Lung (tissue), 12 donors: ENCODE results near the gene NR2E1. TPM values are rescaled to one million over a fixed set of nuclear protein-coding genes. Genes with fewer than 3 reads are reported as not detected.

Source experiments
- ATAC-seq: fragments of 200-7000 bp; cut with Tn5 transposase; one replicate; pipeline ENCODE4 v1.9.1; 2020; ENCODE audit warnings: moderate number of reproducible peaks; ENCODE audit not compliant: insufficient read depth, low FRiP score
- DNase-seq, 3 donors: peaks; one replicate each; pipeline ENCODE4 v3.0.0-alpha.2; 2013 to 2017
- H3K27ac ChIP-seq, 2 donors: one replicate each; pipeline ENCODE4 v1.5.1; 2013; ENCODE audit warnings: mild to moderate bottlenecking in 2 of 2, moderate library complexity in 2 of 2, control low read depth in 1 of 2, inconsistent platforms in 1 of 2, low read depth in 1 of 2, low read length in 1 of 2
- H3K27me3 ChIP-seq, 3 donors: one replicate each; pipeline ENCODE4 v1.5.1; 2013; ENCODE audit warnings: low read length in 2 of 3; ENCODE audit not compliant: control insufficient read depth in 3 of 3, insufficient read depth in 3 of 3
- H3K36me3 ChIP-seq, 4 donors: one replicate each; pipeline ENCODE4 v1.5.1; 2013; ENCODE audit warnings: low read length in 4 of 4, mild to moderate bottlenecking in 1 of 4, moderate library complexity in 1 of 4; ENCODE audit not compliant: control insufficient read depth in 4 of 4, insufficient read depth in 4 of 4
- H3K4me1 ChIP-seq, 5 donors: one replicate each; pipeline ENCODE4 v1.5.1; 2013; ENCODE audit warnings: low read length in 5 of 5, mild to moderate bottlenecking in 2 of 5, moderate library complexity in 1 of 5; ENCODE audit not compliant: control insufficient read depth in 5 of 5, insufficient read depth in 5 of 5
- H3K4me3 ChIP-seq: one replicate; pipeline ENCODE4 v1.5.1; 2013; ENCODE audit warnings: mild to moderate bottlenecking, control low read depth, moderate library complexity
- H3K9ac ChIP-seq, 2 donors: one replicate each; pipeline ENCODE4 v1.5.1; 2013; ENCODE audit warnings: low read length in 2 of 2, control low read depth in 1 of 2; ENCODE audit not compliant: insufficient read depth in 1 of 2
- H3K9me3 ChIP-seq, 4 donors: one replicate each; pipeline ENCODE4 v1.5.1; 2013; ENCODE audit warnings: low read length in 3 of 4, mild to moderate bottlenecking in 1 of 4, moderate library complexity in 1 of 4; ENCODE audit not compliant: control insufficient read depth in 4 of 4, insufficient read depth in 3 of 4
- WGBS, 2 donors: extraction: QIAGEN DNeasy Blood & Tissue Kit; methylation state at CpG; one replicate each; pipeline ENCODE4 v1.1.7; 2013; 5-methylcytosine and 5-hydroxymethylcytosine counted together
- polyA plus RNA-seq, 2 donors: library from polyadenylated mRNA; stranded (reverse); fragments of 200-250 nt; gene quantifications; one replicate each; pipeline ENCODE4 v1.2.1, GENCODE V29; 2013
- total RNA-seq, 2 donors: library from RNA; depleted of rRNA in 1 of 2; stranded (reverse); fragments of >200 nt in 1 of 2; gene quantifications; one replicate each; pipeline ENCODE4 v1.2.1, GENCODE V29; 2014 to 2021
- TF ChIP-seq, protein P1 (sequence below): IDR thresholded peaks from 2 replicates; pipeline ENCODE4 v1.5.1; 2012; ENCODE audit warnings: mild to moderate bottlenecking; ENCODE audit errors: control extremely low read depth, extremely low read depth
- donor health status: control.
- donor health status: control.
- donor health status: Bipolar disorder and iron deficiency.
- donor health status: healthy.
- donor health status: DM: yes; HTN: yes; CAD: no.

Gene NR2E1
- total and polyA plus RNA-seq, 4 donors = 0.01 TPM; not detected in 3

- Histone ChIP-seq H3K9ac (no peak overlapping the region), H3K27ac (no peak overlapping the region), H3K27me3 (peaks cover 11 to 94% (median 91%) of the 10 kb centered on the region in 3 donors), H3K9me3 (peaks cover 0 to 9% (median 0%) of the 10 kb centered on the region in 4 donors), H3K4me3 (no peak overlapping the region), H3K36me3 (no peaks in the 10 kb centered on the region), H3K4me1 (peaks cover 0 to 37% (median 6%) of the 10 kb centered on the region in 5 donors)
- DNase-seq = no peak
- WGBS, 2 donors = 16 to 25% methylated on average over 21 of the region's 21 CpGs
- TF ChIP-seq, protein P1, sequence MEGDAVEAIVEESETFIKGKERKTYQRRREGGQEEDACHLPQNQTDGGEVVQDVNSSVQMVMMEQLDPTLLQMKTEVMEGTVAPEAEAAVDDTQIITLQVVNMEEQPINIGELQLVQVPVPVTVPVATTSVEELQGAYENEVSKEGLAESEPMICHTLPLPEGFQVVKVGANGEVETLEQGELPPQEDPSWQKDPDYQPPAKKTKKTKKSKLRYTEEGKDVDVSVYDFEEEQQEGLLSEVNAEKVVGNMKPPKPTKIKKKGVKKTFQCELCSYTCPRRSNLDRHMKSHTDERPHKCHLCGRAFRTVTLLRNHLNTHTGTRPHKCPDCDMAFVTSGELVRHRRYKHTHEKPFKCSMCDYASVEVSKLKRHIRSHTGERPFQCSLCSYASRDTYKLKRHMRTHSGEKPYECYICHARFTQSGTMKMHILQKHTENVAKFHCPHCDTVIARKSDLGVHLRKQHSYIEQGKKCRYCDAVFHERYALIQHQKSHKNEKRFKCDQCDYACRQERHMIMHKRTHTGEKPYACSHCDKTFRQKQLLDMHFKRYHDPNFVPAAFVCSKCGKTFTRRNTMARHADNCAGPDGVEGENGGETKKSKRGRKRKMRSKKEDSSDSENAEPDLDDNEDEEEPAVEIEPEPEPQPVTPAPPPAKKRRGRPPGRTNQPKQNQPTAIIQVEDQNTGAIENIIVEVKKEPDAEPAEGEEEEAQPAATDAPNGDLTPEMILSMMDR = no peak
- ATAC-seq = no peak
These were observed 5.6 kb downstream of the NR2E1 start for GRCh38 chr6:108171291-108171917.

DNA sequence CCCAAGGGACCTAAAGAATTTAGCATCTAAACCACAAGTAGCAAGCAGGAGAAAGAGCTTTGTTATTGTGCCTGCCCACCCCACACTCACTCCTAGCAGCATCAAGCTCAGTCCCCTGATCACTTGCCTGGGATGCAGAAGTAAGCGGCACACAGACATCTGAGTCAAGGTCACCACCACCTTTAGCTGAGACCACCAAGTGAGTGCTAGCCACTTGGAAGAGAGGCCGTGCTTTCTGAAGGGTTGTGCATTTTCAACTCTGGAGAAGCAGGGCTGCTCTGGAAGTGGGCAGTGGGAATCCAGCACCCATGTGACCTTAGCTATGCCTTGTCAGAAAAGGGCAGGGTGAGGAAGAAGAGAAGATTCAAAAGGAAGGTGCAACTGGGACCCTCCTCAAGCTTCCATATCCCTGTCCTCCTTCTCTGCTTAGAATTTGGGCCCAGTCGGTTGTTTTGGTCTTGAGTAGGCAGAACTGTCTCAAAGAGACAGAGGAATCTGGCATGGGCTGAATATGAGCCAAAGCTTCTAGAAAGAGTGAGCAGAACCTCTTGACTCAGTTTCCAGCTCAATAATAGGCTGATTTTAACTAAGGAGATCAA lies 6.2 kb downstream of the NR2E1 start:
- Histone ChIP-seq H3K4me3 (no peak overlapping the region), H3K9me3 (peaks cover 0 to 9% (median 0%) of the 10 kb centered on the region in 4 donors), H3K4me1 (peaks cover 0 to 35% (median under 1%) of the 10 kb centered on the region in 5 donors), H3K27me3 (peaks cover 10 to 95% (median 92%) of the 10 kb centered on the region in 3 donors), H3K9ac (no peak overlapping the region), H3K36me3 (no peaks in the 10 kb centered on the region), H3K27ac (no peak overlapping the region)
- ATAC-seq = no peak
- TF ChIP-seq, protein P1 = no peak
- 26 to 44% methylated on average over 3 of the region's 3 CpGs for WGBS, 2 donors
- DNase-seq = no peak

DNA sequence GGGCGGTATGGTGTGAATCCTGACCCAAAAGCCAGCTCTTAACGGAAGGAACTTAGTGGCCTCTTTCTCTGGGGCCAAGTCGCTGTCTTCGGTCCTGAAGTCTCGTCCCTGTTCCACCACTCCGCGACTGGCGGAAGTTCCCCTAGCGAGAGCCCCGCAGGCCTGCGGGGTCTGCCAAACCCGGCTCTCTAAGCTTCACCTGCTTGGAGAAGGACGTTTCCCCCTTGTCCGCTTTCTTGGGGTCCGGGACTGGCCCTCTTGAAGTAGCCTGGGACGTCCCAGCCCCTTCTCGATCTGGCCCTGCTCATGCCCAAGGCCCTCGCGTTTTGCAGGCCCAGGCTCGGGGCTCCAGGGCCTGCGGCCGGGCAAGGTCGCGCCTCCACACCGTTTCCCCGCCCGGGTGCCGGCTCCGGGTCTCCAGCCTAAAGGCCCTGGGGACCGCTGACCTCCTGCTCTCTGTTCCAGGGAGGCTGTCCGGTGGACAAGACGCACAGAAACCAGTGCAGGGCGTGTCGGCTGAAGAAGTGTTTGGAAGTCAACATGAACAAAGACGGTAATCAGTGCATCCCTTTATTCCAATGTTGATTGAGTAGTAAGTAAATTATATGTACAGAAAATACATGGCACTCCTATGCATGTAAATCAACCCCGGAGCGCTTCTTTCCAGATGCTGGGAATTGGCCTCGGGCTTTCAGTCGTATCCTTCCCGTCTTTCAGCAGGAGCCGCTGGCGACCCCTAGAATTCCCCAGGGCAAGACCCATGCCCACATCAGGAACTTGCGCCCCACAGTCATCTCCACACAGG lies 8.8 kb downstream of the NR2E1 start:
- TF ChIP-seq, protein P1 = no peak
- WGBS, 2 donors = 9 to 11% methylated on average over 43 of the region's 43 CpGs
- no peaks in the 10 kb centered on the region for H3K36me3 ChIP-seq
- H3K27ac ChIP-seq = no peak overlapping the region
- peaks cover 0 to 11% (median 0%) of the 10 kb centered on the region in 4 donors for H3K9me3 ChIP-seq
- H3K4me3 ChIP-seq = no peak overlapping the region
- H3K4me1 ChIP-seq = peaks cover 0 to 17% (median 0%) of the 10 kb centered on the region in 5 donors
- H3K9ac ChIP-seq = no peak overlapping the region
- ATAC-seq (no peak), DNase-seq (peak; percentile 71 to 86 (median 76))
- peaks cover 9 to 97% (median 94%) of the 10 kb centered on the region in 3 donors for H3K27me3 ChIP-seq
